ENCODE data around the gene AKNA.

AKNA gene

GRCh38 chr9:114390952-114391351 lies 3.2 kb upstream of the AKNA start:
- H3K27ac ChIP-seq: peak overlapping the region; percentile 39 to 94

GRCh38 chr9:114389612-114390368 lies 2.0 kb upstream of the AKNA start:
- TF ChIP-seq CTCF (IDR thresholded peaks at IDR 0.05): no peak
- Histone ChIP-seq H3K27ac (peak overlapping the region; percentile 94 to 96), H3K9me3 (no peaks in the 10 kb centered on the region), H3K27me3 (no peaks in the 10 kb centered on the region), H3K4me3 (no peak overlapping the region), H3K4me1 (peaks cover 0 to 56% (median 46%) of the 10 kb centered on the region in 4 donors), H3K36me3 (no peaks in the 10 kb centered on the region)
- intact Hi-C loops (cut with DNase I; ENCODE audit: low total_unique reads): no loop called here
- DNase-seq: no peak

More at GRCh38 chr9:114390952-114391351, 3.2 kb upstream of the AKNA start:
- intact Hi-C loops (cut with DNase I; ENCODE audit: low total_unique reads): no loop called here
- no peak for DNase-seq
- Histone ChIP-seq H3K4me3 (no peak overlapping the region), H3K9me3 (no peaks in the 10 kb centered on the region), H3K4me1 (peaks cover 0 to 56% (median 45%) of the 10 kb centered on the region in 4 donors), H3K36me3 (no peaks in the 10 kb centered on the region), H3K27me3 (no peaks in the 10 kb centered on the region)
- TF ChIP-seq CTCF (IDR thresholded peaks at IDR 0.05): no peak

GRCh38 chr9:114388764-114389375 lies 1.1 kb upstream of the AKNA start:
- Histone ChIP-seq H3K27ac (peak overlapping the region; percentile 94 to 96), H3K9me3 (no peaks in the 10 kb centered on the region), H3K4me1 (peaks cover 3 to 59% (median 51%) of the 10 kb centered on the region in 4 donors), H3K4me3 (no peak overlapping the region), H3K27me3 (no peaks in the 10 kb centered on the region), H3K36me3 (no peaks in the 10 kb centered on the region)
- DNase-seq: no peak
- intact Hi-C loops (cut with DNase I; ENCODE audit: low total_unique reads): no loop called here
- no peak for TF ChIP-seq CTCF (IDR thresholded peaks at IDR 0.05)

- Histone ChIP-seq H3K36me3 (no peaks in the 10 kb centered on the region), H3K4me1 (peaks cover 6 to 63% (median 56%) of the 10 kb centered on the region in 4 donors), H3K9me3 (no peaks in the 10 kb centered on the region), H3K4me3 (peak overlapping the region; percentile 65 to 76), H3K27ac (peak overlapping the region; percentile 94 to 96), H3K27me3 (no peaks in the 10 kb centered on the region)
- no peak for TF ChIP-seq CTCF (IDR thresholded peaks at IDR 0.05)
- intact Hi-C loops (cut with DNase I; ENCODE audit: low total_unique reads): no loop called here
- DNase-seq: no peak
Observed at GRCh38 chr9:114388357-114388682, 538 bp upstream of the AKNA start.

- Histone ChIP-seq H3K4me1 (peaks cover 6 to 66% (median 58%) of the 10 kb centered on the region in 4 donors), H3K4me3 (peak overlapping the region; percentile 65 to 76), H3K36me3 (no peaks in the 10 kb centered on the region), H3K27me3 (no peaks in the 10 kb centered on the region), H3K9me3 (no peaks in the 10 kb centered on the region), H3K27ac (peak overlapping the region; percentile 94 to 96)
- intact Hi-C loops (cut with DNase I; ENCODE audit: low total_unique reads): loop anchor here (2.0 kb wide), 1 partner anchor 38 kb away; no protein-coding TSS in a partner anchor
- TF ChIP-seq CTCF (IDR thresholded peaks at IDR 0.05): no peak
- peak; percentile 63 to 86 for DNase-seq
Observed at GRCh38 chr9:114386886-114387679, 699 bp downstream of the AKNA start.

All from tibial artery (tissue), 4 donors.